ENCODE data around the gene SP110. TPM values are rescaled to one million over a fixed set of nuclear protein-coding genes. Genes with fewer than 3 reads are reported as not detected.
A peak's percentile ranks its signal among the peaks of the same experiment; 100 is the strongest.

Gene SP110
- total RNA-seq, 6 donors from 2014 or later, result 22.2 to 89.1 (median 38.4) TPM

DNA sequence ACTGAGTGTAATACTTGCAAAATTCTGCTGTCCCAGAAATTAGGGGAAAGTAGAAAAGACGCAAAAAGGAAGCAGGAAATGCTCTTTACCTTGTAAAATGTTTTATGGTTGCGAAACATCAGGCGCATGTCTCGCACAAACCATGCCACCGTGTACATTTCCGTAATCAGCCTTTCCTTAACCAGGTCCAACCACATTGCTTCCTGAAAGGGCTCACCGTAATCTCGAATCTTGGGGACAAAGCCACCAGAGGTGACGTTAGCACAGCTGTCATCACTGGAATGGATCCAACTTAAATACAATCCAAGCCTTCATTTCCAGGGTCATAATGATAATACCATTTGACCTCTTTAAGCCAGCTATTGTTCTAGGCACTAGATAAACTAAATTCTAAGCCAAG is 49.3 kb downstream of the SP110 start:
- Histone ChIP-seq H3K27me3 (no peaks in the 10 kb centered on the region), H3K27ac (peak overlapping the region in 2 of 4 donors; percentile 59 to 68), H3K4me1 (peaks cover 0 to 5% (median 0%) of the 10 kb centered on the region in 4 donors), H3K36me3 (peaks cover 0 to 62% (median 26%) of the 10 kb centered on the region in 4 donors), H3K9me3 (no peaks in the 10 kb centered on the region), H3K4me3 (no peak overlapping the region)
- DNase-seq (no peak), ATAC-seq (ENCODE audit: low FRiP score in 2 of 2) (no peak)
- TF ChIP-seq CTCF (IDR thresholded peaks at IDR 0.05), result no peak
- TF ChIP-seq POLR2A (IDR thresholded peaks at IDR 0.05), result no peak
- peak; percentile 57 to 79 for TF ChIP-seq POLR2AphosphoS5 (IDR thresholded peaks at IDR 0.05)
- peak in 1 of 4 donors; percentile 53 for TF ChIP-seq EP300 (IDR thresholded peaks at IDR 0.05)
- WGBS, 2 donors, result 38 to 45% methylated on average over 9 of the region's 9 CpGs

GRCh38 chr2:230166557-230167170 is 53.1 kb downstream of the SP110 start:
- TF ChIP-seq EP300 (IDR thresholded peaks at IDR 0.05), result no peak
- no peak for TF ChIP-seq POLR2A (IDR thresholded peaks at IDR 0.05)
- no peak for TF ChIP-seq POLR2AphosphoS5 (IDR thresholded peaks at IDR 0.05)
- ATAC-seq (ENCODE audit: low FRiP score in 2 of 2) (no peak), DNase-seq (no peak)
- Histone ChIP-seq H3K4me3 (no peak overlapping the region), H3K4me1 (peaks cover 0 to 5% (median 0%) of the 10 kb centered on the region in 4 donors), H3K9me3 (no peaks in the 10 kb centered on the region), H3K27me3 (no peaks in the 10 kb centered on the region), H3K36me3 (peaks cover 0 to 23% (median 2%) of the 10 kb centered on the region in 4 donors), H3K27ac (no peak overlapping the region)
- 64 to 75% methylated on average over 2 of the region's 2 CpGs for WGBS, 2 donors

DNA sequence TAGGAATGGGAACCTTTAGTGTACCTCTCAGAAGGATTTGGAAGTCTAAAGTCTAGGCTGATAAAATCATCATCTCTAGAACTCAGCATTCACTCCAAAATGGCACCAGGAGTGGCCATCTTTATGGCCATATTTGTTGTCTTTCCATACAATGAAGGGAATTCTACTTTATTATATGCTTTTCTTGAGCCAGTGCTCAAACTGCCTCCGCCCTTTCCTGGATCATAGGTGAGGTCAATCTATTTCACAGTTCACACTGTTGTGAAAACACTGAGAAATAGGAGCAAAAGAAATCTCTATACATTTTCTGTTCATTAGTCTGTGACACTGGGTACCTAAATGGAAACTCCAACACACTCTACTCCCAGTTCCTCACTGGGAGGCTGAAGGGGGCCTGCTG is 55.6 kb downstream of the SP110 start:
- no peaks in the 10 kb centered on the region for H3K9me3 ChIP-seq
- no peaks in the 10 kb centered on the region for H3K27me3 ChIP-seq
- TF ChIP-seq EP300 (IDR thresholded peaks at IDR 0.05), result no peak
- ATAC-seq (ENCODE audit: low FRiP score in 2 of 2), result no peak
- no peak overlapping the region for H3K27ac ChIP-seq
- no peak for DNase-seq
- no peak overlapping the region for H3K4me3 ChIP-seq
- H3K36me3 ChIP-seq, result peaks cover 0 to 17% (median 0%) of the 10 kb centered on the region in 4 donors
- H3K4me1 ChIP-seq, result peaks cover 0 to 9% (median 6%) of the 10 kb centered on the region in 4 donors
- 93 to 100% methylated on average over 1 of the region's 1 CpG for WGBS, 2 donors

DNA sequence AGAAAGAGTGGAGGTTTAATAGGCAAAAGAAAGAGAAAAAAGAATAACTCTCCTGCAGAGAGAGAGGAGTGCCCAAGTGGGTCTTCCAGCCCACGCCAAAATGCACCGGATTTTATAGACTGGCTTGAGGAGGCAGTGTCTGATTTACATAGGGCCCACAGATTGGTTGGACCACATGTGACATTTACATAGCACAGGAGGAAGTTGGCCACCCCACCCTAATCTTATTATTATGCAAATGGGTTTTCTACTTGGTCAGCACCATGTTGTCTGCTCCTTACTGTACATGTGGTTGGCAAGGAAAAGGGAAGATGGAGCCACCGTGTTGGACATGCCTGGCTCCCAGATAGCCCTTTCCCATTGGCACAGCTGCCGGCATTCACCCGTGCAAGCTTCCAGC is 56.8 kb downstream of the SP110 start:
- no peak overlapping the region for H3K4me3 ChIP-seq
- peaks cover 0 to 8% (median 0%) of the 10 kb centered on the region in 4 donors for H3K36me3 ChIP-seq
- TF ChIP-seq POLR2AphosphoS5 (IDR thresholded peaks at IDR 0.05) (no peak), EP300 (IDR thresholded peaks at IDR 0.05) (no peak), POLR2A (IDR thresholded peaks at IDR 0.05) (no peak), CTCF (IDR thresholded peaks at IDR 0.05) (no peak)
- H3K27ac ChIP-seq, result no peak overlapping the region
- H3K9me3 ChIP-seq, result no peaks in the 10 kb centered on the region
- WGBS, 2 donors, result 73 to 88% methylated on average over 5 of the region's 5 CpGs
- DNase-seq (no peak), ATAC-seq (ENCODE audit: low FRiP score in 2 of 2) (no peak)
- H3K27me3 ChIP-seq, result no peaks in the 10 kb centered on the region
- H3K4me1 ChIP-seq, result peaks cover 0 to 9% (median 6%) of the 10 kb centered on the region in 4 donors

DNA sequence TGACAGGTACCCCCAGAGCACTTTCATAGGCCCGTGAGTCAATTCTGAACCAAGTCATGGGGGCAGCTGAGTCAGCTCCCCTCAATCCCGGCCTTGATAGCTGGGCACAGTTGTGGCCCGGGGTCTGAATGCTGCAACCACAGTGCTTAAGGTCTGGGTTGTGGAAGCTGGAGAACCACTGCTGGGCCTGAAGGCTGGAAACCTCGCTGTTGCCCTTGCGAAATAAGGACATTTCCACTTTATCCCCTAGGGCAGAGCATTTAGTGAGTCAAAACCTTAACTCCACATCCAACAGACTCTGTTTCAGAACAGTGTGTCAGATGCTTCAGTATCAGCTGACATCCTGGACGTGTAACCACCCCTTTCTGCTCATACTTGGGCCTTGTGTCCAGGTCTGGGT is 58.6 kb downstream of the SP110 start:
- no peak overlapping the region for H3K4me3 ChIP-seq
- no peak for TF ChIP-seq EP300 (IDR thresholded peaks at IDR 0.05)
- no peak for TF ChIP-seq POLR2AphosphoS5 (IDR thresholded peaks at IDR 0.05)
- no peak for TF ChIP-seq POLR2A (IDR thresholded peaks at IDR 0.05)
- TF ChIP-seq CTCF (IDR thresholded peaks at IDR 0.05), result no peak
- WGBS, 2 donors, result 85 to 87% methylated on average over 3 to 6 of the region's 6 CpGs
- no peaks in the 10 kb centered on the region for H3K36me3 ChIP-seq
- no peaks in the 10 kb centered on the region for H3K27me3 ChIP-seq
- H3K9me3 ChIP-seq, result no peaks in the 10 kb centered on the region
- no peak for DNase-seq
- ATAC-seq (ENCODE audit: low FRiP score in 2 of 2), result no peak
- H3K27ac ChIP-seq, result no peak overlapping the region
- H3K4me1 ChIP-seq, result peaks cover 0 to 9% (median 6%) of the 10 kb centered on the region in 4 donors

Data from upper lobe of left lung (tissue), 6 donors.